HG03196 (cell line): ENCODE data around the gene MEF2C.
A peak's percentile ranks its signal among the peaks of the same experiment; 100 is the strongest.

Experiments
- ATAC-seq: cut with Tn5 transposase; IDR thresholded peaks from one replicate; pipeline ENCODE4 v1.9.1; 2021; ENCODE audit not compliant: unreplicated experiment

The MEF2C gene

GRCh38 chr5:88889189-88890069 lies 6.4 kb upstream of the MEF2C start:
- no peak for ATAC-seq

DNA sequence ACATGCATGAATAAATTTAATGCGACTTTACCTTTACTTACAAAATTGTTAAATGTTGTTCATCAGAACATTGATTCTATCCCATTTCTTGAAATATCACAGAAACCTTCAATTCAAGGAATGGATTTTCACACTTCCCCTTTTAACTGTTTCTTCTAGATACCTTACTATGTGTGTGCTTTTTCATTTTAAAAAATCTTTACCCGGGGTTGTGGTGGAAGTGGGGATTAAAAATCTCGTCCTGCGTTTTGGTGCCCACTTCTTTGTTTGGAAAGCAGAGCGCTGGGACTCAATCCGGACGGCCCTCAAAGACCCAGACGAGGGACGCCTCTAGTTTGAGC lies 5.8 kb upstream of the MEF2C start:
- no peak for ATAC-seq

DNA sequence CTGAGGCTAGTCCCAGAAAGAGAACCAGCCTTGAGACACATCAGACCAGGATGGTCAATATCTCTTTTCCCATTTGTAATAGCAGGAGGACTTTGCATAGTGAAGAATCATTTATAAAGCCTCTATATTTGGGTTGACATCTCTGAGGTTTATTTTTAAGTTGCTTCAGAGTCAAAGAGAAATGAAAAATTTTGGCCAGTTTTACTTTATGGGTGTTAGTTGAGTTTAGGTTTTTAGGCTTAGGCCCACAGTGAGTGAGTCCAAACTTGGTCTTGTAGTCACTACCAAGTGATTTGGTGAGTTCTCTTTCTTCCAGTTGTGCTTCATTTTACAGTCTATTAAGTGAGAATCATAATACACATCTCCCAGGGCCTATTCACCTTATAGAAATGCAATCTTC lies 5.3 kb upstream of the MEF2C start:
- ATAC-seq, result no peak

DNA sequence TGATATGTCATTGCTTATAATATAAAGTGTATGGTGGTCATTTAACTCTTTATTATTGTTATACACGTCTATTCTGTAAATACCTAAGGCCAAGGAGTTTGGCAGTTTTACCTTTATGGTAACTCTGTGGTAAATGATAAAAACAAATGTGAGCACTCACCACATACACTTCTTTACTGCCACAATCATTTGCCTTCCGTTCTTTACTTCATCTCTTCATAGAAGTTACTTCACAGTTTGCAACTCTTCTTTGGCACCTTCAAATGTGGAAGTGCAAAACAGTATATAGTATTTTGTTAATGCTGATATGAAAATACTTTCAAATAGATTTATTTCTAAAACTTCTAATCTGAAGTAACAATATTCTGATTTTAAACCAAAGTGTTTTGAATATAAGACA lies 4.4 kb upstream of the MEF2C start:
- ATAC-seq, result no peak

GRCh38 chr5:88886746-88887341 lies 3.9 kb upstream of the MEF2C start:
- ATAC-seq, result no peak

- ATAC-seq, result no peak
Observed at GRCh38 chr5:88886252-88886651, 3.3 kb upstream of the MEF2C start.

DNA sequence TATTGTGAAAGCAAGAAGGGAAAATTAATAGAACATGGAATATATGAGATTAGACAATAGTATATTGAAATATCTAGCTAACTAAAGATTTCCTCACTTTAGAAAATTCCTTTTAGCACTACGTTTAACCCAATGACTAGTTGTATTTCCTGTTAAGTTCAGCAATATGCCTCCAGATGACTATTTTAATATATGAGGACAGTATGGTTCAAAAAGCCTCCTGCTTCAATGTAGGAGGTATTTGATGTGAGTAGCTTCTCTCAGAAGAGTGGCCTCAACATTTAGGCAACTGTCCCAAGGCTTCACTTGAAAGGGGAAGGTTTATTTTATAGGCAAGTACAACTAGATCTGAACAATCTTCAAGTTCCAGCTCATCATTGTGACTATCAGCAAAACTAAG lies 2.0 kb upstream of the MEF2C start:
- ATAC-seq, result no peak

GRCh38 chr5:88884608-88884877 lies 1.6 kb upstream of the MEF2C start:
- no peak for ATAC-seq

DNA sequence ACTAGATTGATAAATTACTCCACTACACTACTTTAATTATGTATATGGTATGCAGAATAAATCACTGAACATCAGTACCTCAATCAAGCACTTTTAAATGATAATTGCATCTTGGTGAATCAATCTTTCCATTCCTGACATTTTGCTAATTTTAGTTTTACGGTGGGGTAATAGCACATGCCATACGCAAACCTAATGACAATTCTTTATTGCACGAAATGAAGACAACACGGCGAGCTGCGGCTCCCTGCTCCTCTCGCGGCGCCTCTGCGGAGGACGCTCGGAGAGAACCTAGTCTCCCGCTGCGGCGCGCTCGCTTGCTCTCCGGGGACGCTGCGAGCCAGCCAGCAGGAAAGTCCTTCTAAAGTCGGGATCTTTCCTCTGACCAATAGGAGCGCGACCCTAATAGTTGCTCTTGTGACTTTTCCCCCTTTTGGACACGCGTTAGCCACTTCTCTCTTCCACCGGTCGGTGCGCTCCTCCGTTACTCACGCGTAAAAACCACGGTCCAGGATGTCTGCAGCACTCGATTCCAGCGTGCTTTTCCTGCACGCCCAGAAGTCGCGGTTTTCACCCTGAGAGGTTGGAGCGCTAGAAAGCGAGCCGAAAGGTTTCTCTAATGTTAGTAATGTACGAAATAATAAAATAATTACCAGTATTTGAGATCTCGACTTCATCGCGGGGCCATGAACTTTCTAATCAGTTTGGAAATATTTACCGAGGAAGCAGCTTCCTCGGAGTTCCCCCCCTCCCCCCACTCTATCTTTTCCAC lies 1.0 kb upstream of the MEF2C start:
- ATAC-seq, result peak; percentile 17

- ATAC-seq, result no peak
Observed at GRCh38 chr5:88882276-88883038, 527 bp downstream of the MEF2C start.

- no peak for ATAC-seq
Observed at GRCh38 chr5:88881571-88881971, 1.4 kb downstream of the MEF2C start.

GRCh38 chr5:88880201-88880600 lies 2.8 kb downstream of the MEF2C start:
- no peak for ATAC-seq

DNA sequence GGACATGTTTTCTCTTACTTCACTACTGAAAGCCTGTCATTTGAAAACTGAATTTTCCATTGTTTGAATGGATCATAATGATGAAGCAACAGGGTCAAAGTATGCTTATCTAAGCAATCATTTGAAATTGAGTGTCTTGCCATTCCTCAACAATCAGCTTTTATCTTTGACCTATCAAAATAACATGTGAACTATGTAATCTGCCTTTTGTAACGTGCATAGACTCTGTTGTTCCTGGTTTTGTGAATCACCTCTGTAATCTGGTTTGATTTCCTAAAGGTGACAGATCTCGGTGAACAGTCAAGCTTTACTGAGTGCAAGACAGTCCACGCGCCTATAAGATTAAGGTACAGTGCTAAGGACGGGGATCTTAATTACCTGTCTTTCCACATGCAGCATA lies 3.3 kb downstream of the MEF2C start:
- no peak for ATAC-seq

DNA sequence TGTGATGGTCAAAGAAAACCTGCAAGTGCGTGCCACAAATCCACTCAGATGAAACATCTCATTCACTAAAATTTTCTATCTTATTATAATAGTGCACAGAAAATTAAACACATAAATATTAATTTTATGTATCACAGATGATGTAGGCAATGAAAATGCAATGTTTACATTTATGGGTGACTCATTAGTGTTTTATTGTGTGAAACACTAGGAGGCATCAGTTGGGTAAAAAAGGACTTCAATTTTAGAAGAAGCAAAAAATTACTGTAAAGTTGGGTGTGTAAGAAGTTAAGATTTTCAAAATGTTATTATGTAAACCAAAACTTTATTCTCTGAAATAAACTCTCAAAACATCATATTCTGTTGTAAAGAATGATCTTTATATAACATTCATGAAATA lies 4.0 kb downstream of the MEF2C start:
- no peak for ATAC-seq

DNA sequence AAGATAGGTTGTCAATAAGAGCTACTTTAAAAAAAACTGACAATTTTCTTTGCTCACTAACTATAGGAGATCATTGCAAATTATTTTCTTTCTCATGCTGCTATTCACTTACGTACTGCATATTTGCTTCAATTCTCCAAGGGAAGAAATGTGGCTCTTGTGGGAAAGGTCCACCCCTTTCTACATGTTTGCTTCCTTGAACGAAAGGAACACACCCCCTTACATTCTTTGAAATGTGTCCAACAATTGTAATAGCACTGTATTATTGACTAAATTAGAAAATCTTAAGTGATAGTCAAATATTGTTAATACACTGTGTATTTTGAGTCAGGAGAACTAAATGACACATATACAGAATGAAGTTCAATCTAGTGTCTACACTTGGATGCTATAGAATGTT lies 5.2 kb downstream of the MEF2C start:
- no peak for ATAC-seq

DNA sequence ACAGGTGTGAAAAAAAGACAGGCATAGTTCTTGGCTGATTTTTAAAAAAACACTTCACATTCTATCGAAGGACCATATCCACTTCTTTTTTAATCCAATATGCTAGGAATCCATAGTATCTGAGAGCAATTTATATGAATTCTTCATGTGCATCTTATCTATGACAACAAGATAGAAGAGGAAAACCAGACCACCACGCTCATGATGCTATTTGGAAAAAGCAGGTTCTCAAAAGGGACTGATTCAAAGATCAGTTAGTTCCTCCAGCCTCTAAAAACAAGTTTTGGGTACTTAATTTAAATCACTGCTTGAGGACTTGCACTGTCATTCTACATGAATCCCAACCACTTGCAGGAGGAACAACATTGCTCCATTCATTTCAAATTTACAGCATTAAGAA lies 6.3 kb downstream of the MEF2C start:
- ATAC-seq, result no peak

DNA sequence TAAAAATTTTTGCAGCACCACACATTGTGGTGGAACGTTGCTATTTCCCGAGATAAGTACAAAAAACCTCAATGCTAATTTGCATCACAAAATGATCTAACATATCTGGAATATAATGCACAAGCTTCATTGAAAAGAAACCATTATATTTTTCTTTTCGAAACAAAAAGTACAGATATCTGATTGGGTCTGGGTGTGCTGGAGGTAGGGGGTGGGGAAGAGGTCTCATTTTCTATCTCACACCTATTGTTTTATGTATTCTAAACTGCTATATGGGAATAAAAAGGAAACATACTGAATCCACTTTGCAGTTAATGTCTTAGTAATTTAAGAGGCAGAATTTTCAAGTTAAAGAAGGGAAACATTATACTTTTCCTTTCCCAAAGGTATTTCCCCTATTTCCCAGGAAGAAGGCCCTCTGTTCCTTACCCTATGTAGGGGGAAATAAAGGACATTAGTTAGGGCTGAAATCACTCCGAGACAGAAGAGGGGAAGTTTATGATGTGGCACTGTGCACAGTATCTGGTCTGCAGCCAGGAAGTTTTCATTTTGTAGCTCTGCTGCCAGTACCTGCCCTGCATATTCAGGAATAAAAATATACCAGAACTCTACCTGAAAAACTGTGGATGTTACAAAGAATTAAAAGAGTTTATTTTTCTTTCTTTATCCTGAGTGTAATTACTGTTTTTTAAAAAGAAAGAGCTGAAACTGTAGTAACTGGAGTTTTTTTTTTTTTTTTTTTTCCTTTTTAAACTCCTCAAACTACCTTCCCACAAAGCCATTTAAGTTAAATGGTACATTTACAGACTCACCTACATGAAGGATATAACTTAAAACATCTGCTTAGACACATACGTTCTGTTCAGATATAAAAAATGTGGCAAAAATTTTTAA lies 7.4 kb downstream of the MEF2C start:
- peak; percentile 45 for ATAC-seq

DNA sequence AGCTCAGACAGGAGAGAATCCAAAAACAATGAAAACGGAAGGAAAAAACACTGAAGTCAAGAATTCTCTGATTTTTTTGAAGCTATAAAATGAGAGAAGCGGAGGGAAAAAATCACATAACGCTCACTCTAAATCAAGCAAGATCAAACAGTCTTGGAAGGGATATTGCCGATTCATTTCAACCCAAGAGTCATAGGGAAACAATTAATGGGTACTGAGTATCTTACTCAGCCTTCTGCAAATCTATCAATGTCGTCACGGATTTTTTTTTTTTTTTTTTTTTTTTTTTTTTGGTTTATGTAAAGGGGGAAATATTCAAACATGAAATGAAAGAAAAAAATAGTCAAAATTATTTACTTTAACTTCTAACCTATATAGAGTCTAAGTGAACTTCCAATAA lies 9.5 kb downstream of the MEF2C start:
- ATAC-seq, result no peak

DNA sequence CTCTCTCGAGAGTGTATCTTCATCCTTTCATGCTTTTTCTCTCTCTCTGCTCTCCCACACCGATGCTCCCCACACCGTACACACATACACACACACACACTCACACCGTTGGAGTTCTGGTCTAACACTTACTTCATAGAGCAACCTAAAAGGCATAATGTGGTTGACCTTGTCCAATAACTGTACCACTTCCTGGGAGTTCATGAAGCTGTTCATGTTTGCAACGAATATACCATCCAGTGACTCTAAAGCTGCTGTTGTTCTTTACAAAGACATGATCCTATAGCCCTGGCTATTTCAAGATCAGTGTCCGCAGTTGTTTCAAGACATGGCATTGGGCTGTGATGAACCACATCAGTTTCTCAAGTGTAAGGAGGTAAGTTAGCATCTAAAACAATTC lies 10.0 kb downstream of the MEF2C start:
- ATAC-seq, result no peak

DNA sequence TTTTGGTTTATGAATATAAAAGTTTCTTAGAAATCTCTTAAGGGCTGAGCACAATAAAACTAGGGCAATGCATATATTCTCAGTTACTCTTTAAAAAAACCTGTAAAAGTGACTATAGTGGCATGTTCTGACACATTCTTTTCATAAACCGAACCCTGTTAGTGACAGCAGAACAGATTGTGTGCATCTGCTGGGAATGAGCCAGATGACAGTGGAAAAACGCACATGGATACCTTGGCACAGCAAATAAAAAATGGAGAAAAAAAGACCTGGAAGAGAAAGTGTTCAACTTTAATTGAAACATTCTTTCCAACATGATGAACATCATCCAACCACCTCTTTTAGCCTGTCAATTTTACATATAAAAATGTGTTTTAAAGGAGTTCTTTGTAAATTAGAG lies 12.7 kb downstream of the MEF2C start:
- ATAC-seq, result no peak
